ENCODE measurements around the gene FAM156A.
"Not testable (repeated sequence)": the region's sequence is repeated elsewhere in the genome, so short reads cannot be mapped to it uniquely, and the experiment has no call there.

Gene FAM156A, protein sequence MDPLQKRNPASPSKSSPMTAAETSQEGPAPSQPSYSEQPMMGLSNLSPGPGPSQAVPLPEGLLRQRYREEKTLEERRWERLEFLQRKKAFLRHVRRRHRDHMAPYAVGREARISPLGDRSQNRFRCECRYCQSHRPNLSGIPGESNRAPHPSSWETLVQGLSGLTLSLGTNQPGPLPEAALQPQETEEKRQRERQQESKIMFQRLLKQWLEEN

DNA sequence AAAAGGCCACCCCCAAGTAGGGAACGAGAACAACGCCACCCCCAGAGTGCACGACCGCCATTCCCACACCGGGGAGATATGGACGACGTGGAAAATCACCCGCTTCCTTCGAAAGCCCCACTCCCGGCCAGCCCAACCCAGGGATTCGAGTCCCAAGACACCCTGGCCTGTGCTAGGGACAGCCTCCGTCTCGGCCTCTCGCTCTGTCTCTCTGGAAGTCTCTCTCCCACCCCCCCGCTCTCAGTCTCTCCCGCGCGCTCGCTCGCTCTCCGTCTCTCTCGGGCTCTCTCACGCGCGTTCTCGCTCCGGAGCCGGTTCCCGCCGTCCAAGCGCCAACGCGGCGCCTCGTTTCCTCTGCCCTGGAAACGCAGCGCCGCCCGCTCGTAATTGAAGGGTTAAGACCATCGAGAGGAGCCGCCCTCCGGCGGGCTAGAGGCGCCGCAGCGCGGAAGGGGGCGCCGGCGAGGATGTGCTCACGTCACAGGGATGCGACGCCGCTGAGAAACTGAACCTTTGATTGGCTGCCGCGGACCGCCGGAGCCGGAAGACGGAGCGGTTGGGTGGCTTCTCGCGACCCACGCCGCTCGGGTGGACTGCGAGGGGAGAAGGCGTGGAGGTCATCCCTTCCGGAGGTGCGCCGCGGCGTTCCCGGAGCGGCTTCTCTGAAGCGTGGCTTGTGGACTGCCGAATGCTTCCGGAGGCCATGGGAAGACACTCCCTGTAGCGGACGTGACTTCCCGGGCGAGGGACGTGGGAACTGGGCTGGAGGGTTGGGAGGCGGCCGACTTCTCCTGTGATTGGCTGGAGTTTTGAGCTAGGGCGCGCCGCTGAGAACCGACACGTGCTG is at the start of gene FAM156A:
TSS of gene FAM156A (minus strand) at position 406 of the 847 bp plus-strand sequence. CDS start 9,930 bp downstream, outside the sequence.
- DNase-seq (ENCODE audit: low read depth) = not testable (repeated sequence)

DNA sequence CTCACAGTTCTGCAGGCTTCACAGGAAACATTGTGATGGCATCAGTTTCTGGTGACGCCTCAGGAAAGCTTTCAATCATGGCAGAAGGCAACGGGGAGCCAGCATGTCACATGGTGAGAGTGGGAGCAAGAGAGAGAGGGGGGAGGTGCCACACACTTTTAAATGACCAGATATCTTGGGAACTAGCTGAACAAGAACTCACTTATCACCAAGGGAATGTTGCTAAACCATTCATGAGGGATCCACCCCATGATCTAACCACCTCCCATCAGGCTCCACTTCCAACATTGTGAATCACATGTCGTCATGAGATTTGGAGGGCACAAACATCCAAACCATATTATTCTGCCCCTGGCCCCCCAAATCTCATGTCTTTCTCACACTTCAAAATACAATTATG is 47.0 kb upstream of the FAM156A start:
- DNase-seq (ENCODE audit: low read depth) = no peak

DNA sequence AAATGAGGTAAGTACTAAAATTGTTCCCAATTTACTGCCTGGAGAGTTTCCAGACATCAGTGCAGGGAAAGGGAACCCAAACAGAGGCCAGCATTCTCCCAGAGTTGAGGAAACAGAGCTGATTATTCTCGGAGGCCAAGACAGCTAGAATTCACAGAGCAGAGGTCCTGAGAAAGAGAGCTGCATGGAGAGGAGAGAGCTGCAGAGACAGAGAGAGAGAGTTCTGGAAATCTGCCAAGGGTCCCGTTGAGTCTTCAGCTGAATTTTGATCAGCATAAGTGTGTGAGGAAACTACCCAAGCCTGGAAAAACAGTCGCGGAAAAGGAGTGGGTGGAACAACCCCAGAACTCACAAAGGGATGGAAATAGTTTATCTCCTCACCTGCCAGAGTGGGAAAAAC is 46.5 kb upstream of the FAM156A start:
- no peak for DNase-seq (ENCODE audit: low read depth)

DNA sequence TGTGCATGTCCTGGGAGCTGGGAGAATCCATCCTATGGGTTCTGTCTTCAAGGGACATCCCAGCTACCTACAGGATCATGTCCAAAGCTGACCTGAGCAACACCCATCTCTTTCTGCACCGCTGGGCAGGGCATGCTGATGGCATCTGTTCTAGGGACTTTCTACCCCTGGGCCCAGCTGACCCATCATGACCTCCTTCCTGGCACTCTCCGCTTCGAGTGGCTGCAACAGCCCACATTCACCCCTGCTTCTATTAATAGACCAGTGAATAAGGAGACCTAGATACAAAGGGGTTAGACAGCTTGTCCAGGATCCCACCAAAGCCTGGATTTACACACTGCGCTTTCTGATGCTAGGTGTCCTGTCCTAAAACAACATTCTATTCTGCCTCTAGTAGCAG is 45.7 kb upstream of the FAM156A start:
- DNase-seq (ENCODE audit: low read depth) = no peak

DNA sequence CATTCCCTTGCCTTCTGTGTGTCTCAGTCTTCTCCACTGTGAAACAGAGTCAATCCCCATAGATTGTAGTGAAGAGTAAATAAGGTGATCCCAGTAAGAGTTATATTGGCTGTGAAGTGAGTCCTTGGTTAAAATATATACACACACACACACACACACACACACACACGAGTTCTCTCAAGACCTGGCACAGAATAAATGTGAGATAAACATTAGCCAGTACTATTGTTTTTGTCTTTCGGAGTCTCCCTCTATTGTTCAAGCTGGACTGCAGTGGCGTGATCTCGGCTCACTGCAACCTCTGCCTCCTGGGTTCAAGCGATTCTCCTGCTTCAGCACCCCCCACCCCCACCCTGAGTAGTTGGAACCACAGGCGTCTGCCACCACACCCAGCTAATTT is 44.8 kb upstream of the FAM156A start:
- DNase-seq (ENCODE audit: low read depth) = no peak

DNA sequence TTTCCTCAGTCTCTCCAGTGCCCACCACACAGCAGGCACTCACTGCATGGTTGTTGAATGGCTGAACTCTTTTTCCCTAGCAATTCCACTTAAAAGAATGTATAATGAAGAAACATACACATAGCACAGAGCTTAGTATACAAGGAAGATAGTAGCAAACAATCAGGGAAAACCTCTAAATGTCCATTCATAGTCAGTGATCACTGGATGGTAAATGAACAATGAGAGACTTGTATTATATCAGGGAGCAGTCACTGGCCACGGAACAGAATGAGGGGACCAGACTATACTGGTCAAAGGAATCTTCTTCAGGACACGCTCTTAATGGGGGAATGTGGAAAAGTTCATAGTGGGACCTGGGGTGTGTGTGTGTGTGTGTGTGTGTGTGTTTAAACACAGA is 43.6 kb upstream of the FAM156A start:
- no peak for DNase-seq (ENCODE audit: low read depth)

DNA sequence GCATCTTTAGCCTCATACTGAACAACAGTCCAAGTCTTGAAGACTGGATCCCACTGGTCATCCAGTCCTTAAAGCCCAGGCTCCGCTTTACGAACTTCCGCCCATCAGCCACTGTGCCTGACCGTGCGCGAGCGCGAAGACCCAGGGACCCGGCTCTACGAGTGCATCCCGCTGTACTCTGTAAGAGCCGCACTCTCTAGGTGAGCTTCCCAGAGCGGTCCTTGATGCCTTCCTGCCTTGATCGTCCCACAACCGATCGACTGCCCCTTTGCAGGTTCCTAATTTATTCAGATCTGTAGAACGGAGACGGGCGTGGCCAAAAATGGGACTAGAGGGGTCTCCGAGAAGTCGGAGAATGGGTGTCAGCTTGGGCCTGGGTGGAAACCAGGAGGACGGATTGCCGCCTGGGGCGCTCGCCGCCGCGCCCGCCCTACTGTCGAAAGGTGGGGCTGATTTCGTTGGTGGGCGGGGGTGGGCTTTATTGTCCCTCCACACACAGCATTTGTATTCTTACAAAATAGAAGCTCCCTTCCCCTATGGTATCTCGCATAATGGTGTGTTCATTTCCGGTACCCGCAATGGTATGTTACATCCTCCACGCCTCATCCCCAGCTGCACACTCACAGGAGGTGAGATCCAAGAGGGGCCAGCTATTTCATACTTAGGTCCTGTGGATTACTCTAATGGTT is 42.3 kb upstream of the FAM156A start:
- DNase-seq (ENCODE audit: low read depth) = no peak

DNA sequence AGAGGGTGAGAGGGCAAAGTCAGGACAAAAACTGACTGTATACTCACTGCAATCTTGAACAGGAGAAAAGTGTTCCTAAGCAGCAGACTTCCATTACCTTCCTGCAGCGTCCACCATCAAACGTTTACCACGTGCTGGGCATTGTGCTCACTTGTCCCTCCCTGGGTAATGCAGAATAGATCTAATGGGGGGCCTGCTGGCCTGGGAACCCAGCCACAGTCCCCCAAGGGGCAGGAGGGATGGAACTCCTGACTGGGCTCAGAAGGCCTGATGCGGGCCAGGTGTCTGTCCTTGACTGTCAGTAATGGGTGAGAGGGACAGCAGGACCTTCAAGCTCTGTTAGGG is 37.6 kb upstream of the FAM156A start:
- no peak for DNase-seq (ENCODE audit: low read depth)

DNA sequence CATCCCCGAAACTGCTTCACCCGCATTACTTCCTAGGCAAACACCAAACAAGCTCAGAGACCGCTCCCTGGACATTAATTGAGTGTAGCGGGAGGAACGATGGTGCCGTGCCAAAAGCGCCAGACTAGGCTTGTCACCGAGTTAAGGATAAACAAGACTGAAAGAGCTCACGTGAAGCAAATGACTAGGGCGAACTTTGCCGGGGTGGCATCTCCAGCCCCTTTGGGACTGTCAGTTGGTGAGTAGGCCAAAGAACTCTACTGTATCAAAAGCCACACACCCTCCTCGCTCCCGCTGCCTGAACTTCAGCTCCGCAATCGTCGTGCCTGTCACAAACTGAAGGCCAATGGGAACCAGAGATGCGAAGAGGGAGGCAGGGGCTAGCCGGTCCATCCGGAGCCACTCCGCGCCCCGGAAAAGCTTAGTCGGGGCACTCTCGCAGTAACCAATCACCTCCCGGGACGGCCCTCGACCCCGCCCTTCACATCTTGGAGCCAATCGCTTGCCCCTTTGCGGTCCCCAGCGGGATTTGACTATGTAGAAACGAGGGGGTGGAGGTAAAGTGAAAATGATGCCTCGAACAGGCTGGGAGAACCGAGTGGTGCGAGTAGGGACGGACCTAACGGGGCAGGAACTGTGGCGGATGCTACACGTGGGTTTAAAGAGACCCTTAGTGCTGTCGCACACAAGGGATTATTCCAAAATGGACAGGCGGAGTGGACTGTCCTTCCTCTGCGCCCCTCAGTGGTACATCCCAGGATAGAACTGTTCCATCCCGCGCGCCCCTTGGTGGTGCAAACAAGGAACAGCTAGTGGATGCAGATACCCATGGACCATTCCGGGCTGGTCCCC is 37.0 kb upstream of the FAM156A start:
- peak; percentile 57 for DNase-seq (ENCODE audit: low read depth)

DNA sequence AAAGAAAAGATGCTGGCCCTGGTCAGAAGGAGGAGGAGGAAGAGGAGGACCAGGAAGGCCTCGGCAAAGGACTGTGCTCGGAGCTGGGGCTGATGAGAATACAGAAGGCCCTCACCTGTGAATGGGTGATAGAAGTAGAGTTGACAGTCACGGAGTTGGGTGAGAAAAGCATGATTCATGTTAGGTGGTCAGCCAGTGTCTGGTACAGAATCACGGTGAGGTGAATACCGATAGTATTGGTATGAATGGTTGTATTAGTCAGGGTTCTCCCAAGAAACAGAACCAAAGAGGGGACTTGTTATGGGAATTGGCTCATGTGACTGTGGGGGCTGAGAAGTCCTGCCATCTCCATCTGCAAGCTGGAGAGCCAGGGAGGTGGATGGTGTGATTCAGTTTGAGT is 32.5 kb upstream of the FAM156A start:
- DNase-seq (ENCODE audit: low read depth) = no peak

DNA sequence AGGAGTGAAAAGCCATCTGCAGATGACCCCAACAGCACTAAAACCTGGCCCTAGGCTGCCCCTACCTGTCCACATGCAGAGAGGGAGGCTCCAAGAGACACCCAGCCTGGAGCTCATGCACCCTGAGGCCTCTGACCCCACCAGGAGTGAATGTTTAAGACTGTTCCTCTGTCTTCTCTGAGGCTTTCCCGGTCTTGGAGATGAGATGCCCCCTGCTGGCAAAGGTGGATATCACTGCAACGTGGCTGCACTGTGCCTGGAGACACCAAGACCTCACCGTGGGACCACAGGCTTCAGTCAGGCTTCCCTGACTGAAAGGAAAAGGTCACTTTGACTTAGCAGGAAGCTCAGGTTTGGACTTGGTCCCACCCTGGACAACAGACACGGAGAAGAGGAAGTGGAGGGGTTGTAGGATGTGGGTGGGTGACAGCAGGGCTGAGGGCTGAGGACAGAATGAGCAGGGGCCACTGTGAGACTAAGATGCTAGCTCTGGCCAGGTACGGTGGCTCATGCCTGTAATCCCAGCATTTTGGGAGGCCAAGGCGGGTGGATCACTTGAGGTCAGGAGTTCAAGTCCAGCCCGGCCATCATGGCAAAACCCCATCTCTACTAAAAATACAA is 31.8 kb upstream of the FAM156A start:
- DNase-seq (ENCODE audit: low read depth) = not testable (repeated sequence)

DNA sequence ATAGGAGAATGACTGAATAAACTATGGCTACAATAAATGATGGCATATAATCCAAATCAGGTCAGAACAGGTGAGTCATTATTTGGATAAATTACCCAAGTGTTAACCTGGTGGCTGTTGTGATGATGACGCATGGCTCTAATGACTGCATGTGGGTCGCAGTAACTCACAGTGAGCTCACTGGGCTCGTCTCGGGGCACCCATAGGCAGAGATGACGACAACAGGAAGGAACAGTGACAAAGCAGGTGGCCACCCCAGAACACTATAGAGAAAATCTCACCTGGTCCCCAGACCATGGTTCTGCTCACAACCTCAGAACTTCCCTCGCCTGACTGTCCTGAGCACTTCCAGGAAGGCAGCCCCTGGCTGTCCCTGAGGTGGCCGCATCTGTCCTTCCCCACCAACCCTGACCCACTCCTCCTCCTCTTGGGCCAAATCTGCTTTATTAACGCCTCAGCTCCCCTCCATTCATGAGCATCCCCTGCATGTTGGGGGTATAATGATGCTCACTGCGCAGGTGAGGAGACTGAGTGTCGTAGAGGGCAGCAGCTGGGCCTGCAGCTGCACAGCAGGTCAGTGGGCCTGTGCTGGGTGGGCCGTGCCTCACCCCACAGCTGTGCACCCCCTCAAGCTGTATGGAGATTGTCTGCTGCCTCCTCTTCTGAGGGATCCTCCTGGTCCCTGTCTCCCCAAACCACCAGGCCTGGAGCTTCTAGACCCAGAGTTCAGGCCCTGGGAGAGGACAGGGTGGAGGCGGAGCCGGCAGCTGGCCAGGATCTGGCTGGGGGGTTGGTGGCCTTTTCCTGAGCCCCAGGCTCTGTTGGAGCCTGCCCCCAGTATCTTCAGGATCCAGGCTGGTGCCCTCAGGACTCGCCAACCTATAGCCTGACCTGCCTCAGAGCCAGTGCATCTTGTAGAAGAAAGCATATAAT is 30.9 kb upstream of the FAM156A start:
- no peak for DNase-seq (ENCODE audit: low read depth)

DNA sequence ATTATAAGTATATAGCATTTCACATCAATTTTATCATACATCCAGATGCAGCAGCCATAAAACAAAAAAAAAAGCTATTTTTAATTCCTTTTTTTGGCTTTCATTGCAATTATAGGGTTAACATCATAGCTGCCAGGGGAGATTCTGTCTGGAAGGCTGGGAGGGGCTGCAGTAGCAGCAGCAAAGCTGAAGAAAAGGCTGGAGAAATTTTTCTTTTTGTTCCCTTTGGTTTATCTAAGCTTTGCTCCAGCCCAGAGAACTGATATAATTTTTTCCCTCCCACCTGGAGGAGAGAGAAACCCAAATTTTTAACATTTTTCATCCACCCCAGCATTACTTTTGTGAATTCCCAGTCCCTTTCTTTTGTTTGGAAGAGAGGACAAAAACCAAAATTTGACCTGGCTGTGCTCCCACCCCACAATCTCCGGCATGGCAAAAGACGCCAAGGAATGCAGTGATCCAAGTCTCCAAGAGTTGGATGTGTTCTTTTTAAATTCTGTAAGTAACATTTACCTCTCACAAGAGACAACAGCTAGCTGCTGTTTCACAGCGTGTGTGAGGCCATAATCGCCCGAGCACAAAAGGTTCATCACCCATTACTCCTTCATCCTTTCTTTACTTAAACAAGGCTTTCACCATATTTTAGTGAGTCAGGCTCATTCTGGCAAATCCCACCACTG is 25.1 kb upstream of the FAM156A start:
- no peak for DNase-seq (ENCODE audit: low read depth)

DNA sequence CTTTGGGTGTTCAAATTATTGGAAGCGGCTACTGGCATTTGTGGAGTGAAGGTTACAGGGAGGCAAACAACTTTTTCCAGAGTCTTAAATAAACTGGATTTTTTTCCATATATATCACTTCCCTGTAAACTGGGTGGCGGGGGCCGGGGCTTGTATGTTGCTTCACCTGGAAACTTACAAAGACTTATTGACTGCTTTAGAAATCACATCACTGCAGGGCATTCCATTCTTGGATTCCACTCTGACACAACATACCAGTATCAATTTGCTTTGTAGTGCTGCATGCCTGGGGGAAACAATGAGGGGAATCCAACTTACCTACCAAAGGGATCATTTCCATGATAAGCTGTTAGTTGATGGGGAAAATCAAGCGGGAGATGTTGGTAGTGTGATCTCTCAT is 21.7 kb upstream of the FAM156A start:
- no peak for DNase-seq (ENCODE audit: low read depth)

DNA sequence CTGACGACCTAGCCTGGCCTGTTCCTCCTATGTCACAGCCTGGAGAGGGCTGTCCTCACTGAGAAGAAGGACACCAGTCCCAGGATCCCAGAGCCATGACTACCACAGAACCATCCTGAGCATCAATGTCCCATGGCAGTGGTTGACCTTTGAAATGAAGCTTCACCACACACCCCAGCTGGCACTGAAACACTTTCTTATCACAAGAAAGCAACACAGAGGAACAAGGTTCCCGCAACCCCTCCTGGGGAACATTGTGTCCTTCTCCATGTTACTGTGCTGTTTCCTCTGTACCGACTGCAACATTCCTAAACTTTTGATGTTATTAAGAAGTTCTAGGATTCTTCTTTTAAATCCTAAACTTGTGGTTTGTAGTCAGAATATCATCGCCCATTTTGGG is 21.2 kb upstream of the FAM156A start:
- no peak for DNase-seq (ENCODE audit: low read depth)

DNA sequence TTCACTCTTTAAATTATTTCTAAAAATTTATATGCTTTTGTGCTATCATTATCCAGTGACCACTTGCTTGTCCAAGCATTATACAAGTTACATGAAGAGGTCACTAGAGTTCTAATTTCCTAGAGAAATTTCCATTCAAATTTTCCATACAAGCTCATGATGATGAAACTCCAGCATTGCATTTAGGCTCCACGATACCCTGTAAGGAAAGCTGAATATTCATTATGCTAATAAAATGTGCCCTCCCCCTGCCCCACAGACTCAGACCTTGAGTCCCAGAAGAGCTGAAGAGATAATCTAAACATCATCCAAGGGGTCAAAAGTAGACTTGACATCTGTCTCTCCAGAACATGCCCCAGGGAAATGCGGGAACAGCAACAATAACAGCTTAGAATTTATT is 19.6 kb upstream of the FAM156A start:
- DNase-seq (ENCODE audit: low read depth) = no peak

DNA sequence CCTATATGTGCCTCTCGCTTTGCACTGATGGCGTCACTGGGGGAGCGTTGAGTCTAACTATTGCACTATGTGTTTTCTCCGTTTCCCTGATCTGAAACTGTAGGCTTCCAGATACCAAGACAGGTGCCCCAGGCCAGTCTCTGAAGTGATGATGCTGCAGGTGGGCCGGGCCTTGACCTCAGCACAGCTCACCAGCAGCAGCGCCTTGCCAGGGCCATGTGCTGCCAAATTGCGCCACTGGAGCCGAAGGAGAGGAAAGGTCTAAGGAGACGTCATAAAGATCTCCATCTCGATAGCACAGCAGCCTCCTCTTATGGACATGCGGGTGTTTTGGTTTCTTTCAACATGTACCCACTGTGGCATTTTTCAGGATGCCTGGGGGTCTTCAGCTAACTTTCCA is 17.3 kb upstream of the FAM156A start:
- DNase-seq (ENCODE audit: low read depth) = not testable (repeated sequence)

DNA sequence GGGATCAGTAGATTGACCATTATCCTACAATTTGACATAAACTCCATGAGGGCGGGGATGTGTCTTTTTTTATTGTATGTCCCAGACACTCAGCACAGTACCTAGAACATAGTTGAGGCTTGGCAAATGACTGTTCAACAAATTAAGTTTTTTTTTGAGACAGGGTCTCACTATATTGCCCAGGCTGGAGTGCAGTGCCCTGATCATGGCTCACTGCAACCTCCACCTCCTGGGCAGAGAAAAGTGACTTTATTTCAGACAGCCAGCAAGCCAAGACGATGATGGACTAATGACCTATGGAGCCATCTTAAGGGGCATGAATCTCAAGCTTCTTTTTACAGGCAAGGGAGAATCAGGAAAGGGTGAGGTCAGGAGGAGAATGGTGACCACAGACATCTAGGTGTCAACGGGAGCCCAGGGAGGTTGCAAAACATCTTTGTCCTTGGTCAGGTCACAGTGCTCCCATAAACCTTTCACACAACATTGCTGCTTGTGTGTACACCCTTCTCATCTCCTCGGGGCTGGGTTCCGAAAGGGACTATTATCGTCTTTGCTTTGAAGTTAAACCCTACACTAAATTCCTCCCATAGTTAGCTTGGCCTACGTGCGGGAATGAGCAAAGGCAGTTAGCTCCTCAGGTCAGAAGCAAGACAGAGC is 16.1 kb upstream of the FAM156A start:
- not testable (repeated sequence) for DNase-seq (ENCODE audit: low read depth)

DNA sequence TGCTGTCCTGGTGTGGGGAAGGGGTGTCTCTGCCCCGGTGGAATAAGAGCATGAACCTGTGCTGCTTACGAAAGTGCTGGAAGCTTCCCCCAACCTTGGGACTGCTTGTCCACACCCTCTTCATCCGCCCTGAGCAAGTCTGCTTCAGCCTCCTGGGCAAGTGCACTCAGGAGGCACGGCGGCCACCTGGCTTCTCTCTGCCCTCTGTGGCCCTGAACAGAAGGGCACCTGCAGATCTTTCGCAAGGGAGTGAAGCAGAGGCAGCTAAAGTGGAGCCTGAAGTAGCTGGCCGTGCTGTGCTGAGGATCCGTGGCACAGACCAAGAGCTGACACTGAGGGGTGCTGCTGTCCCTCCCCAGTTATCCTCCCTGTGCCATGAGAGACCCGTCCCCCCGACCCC is 9.6 kb upstream of the FAM156A start:
- not testable (repeated sequence) for DNase-seq (ENCODE audit: low read depth)

Data from stimulated activated CD8-positive, alpha-beta memory T cell treated with anti-CD3 and anti-CD28 coated beads, Interleukin-15, amount 100 ng/mL, for 24 hours (primary cell).